HepG2 (cell line): ENCODE data around the gene CSE1L. TPM values are rescaled to one million over a fixed set of nuclear protein-coding genes. Genes with fewer than 3 reads are reported as not detected.

Source experiments
- ATF1 ChIP-seq: IDR thresholded peaks from 2 replicates; pipeline ENCODE4 v1.6.1; 2016; ENCODE audit warnings: mild to moderate bottlenecking, control low read depth
- BCLAF1 ChIP-seq: fragments of 450-650 bp; IDR thresholded peaks from 2 replicates; pipeline ENCODE4 v1.6.1; 2017; ENCODE audit warnings: mild to moderate bottlenecking
- CENPBD1 ChIP-seq: sonication (generic); formaldehyde crosslinking; IDR thresholded peaks from 2 replicates; pipeline ENCODE4 v1.8.0; 2022; ENCODE audit warnings: missing genetic modification reagents, low read depth, mild to moderate bottlenecking, borderline replicate concordance
- CREB1 ChIP-seq, 2 experiments: fragments of 450-650 bp in 1 of 2; IDR thresholded peaks; 2 replicates each; pipeline ENCODE4 v1.6.1; 2016 to 2017; ENCODE audit warnings: control low read depth in 1 of 2, mild to moderate bottlenecking in 1 of 2, missing compliant biosample characterization in 1 of 2, missing genetic modification characterization in 1 of 2
- HNF1B ChIP-seq: sonication (generic); formaldehyde crosslinking; IDR thresholded peaks from 2 replicates; pipeline ENCODE4 v1.5.1; 2020; ENCODE audit warnings: mild to moderate bottlenecking, moderate library complexity, missing genetic modification reagents
- ISX ChIP-seq: sonication (generic); formaldehyde crosslinking; conservative IDR thresholded peaks from 2 replicates; pipeline ENCODE4 v1.5.0; 2020; ENCODE audit warnings: missing genetic modification reagents
- MLX ChIP-seq: IDR thresholded peaks from 2 replicates; pipeline ENCODE4 v1.6.1; 2016
- SP1 ChIP-seq, 2 experiments: fragments of 450-650 bp in 1 of 2; sonication (generic) in 1 of 2; formaldehyde crosslinking in 1 of 2; IDR thresholded peaks; 2 replicates each; pipeline versions ENCODE4 v1.4.0 to v1.6.1; 2016 to 2020; ENCODE audit warnings: missing genetic modification reagents in 1 of 2
- TBL1XR1 ChIP-seq: fragments of 150-350 bp; IDR thresholded peaks from 2 replicates; pipeline ENCODE4 v1.6.1; 2014; ENCODE audit warnings: borderline replicate concordance, low read length; ENCODE audit not compliant: partially characterized antibody
- THAP11 ChIP-seq: IDR thresholded peaks from 2 replicates; pipeline ENCODE4 v1.6.1; 2016; ENCODE audit warnings: missing biosample characterization, missing genetic modification reagents
- TP53 ChIP-seq: sonication (generic); formaldehyde crosslinking; conservative IDR thresholded peaks from 2 replicates; pipeline ENCODE4 v1.4.0; 2020; ENCODE audit warnings: missing genetic modification reagents
- ZBTB34 ChIP-seq: sonication (generic); formaldehyde crosslinking; IDR thresholded peaks from 2 replicates; pipeline ENCODE4 v1.8.0; 2022; ENCODE audit warnings: mild to moderate bottlenecking, missing genetic modification reagents
- ZNF33B ChIP-seq: sonication (generic); formaldehyde crosslinking; IDR thresholded peaks from 2 replicates; pipeline ENCODE4 v1.5.1; 2020; ENCODE audit warnings: mild to moderate bottlenecking, missing genetic modification reagents
- ZNF501 ChIP-seq: sonication (generic); formaldehyde crosslinking; IDR thresholded peaks from 2 replicates; pipeline ENCODE4 v1.5.1; 2020; ENCODE audit warnings: mild to moderate bottlenecking, moderate library complexity, missing genetic modification reagents
- ZNF552 ChIP-seq: sonication (generic); formaldehyde crosslinking; IDR thresholded peaks from 2 replicates; pipeline ENCODE4 v1.9.0; 2022; ENCODE audit warnings: missing genetic modification reagents, mild to moderate bottlenecking, borderline replicate concordance
- ZUFSP ChIP-seq: sonication (generic); formaldehyde crosslinking; IDR thresholded peaks from 2 replicates; pipeline ENCODE4 v1.9.0; 2021; ENCODE audit warnings: missing genetic modification reagents, mild to moderate bottlenecking, borderline replicate concordance
- polyA plus RNA-seq, 8 experiments: library from polyadenylated mRNA; depleted of rRNA in 3 of 8; stranded (reverse) in 7 of 8; unstranded in 1 of 8; fragments of >200 nt; fragmentation: Illumina TruSeq in 4 of 8; extraction: Trizol in 4 of 8; gene quantifications; 2 replicates each; pipeline versions ENCODE4 v1.2.1 to v1.2.3, GENCODE V29; 2011 to 2016; ENCODE audit warnings: low read depth in 4 of 8, missing spikeins in 1 of 8, mixed read lengths in 1 of 8; ENCODE audit not compliant: insufficient read depth in 1 of 8
- total RNA-seq, 5 experiments: library from RNA; depleted of rRNA; stranded (reverse); fragments of >200 nt; fragmentation: Illumina TruSeq; extraction: Trizol; gene quantifications; 2 replicates each; pipeline ENCODE4 v1.2.3, GENCODE V29; 2016; ENCODE audit warnings: low read depth in 1 of 5

Gene CSE1L
- total and polyA plus RNA-seq, 2 of the 13 experiments (the other 11 are each of a cell fraction or from before 2014, with no cell fraction given) = 56.9 to 258 TPM

GRCh38 chr20:49046087-49046900, at the start of gene CSE1L (continued):
- TF ChIP-seq ZUFSP (CRISPR knock-in tag) = no peak
- peak; percentile 51; the same call in 1 of the 2 replicates for TF ChIP-seq TP53
- TF ChIP-seq ZNF501 = peak; percentile 99
- TF ChIP-seq ATF1 (CRISPR knock-in tag) = no peak; the same call in 1 of the 2 replicates
- TF ChIP-seq ZBTB34 (CRISPR knock-in tag) = peak; percentile 12
- no peak for TF ChIP-seq BCLAF1
- TF ChIP-seq CREB1 (IDR thresholded peaks at IDR 0.05) = peak; percentile 77
- TF ChIP-seq CREB1 (CRISPR knock-in tag; IDR thresholded peaks at IDR 0.05) = no peak; the same call in 1 of the 2 replicates
- TF ChIP-seq SP1 (IDR thresholded peaks at IDR 0.05) = no peak
- TF ChIP-seq SP1 (CRISPR knock-in tag; IDR thresholded peaks at IDR 0.05) = peak; percentile 95
- 0 out of 2 replicates have a peak, but pooled peaks have one; percentile 79 for TF ChIP-seq ZNF33B (CRISPR knock-in tag)
- peak; percentile 5 for TF ChIP-seq TBL1XR1
- TF ChIP-seq MLX (CRISPR knock-in tag) = peak; percentile 72; the same call in 1 of the 2 replicates
- TF ChIP-seq ISX (CRISPR knock-in tag) = peak; percentile 96
- TF ChIP-seq CENPBD1 (CRISPR knock-in tag) = no peak; the same call in 1 of the 2 replicates
- peak; percentile 69; the same call in 1 of the 2 replicates for TF ChIP-seq HNF1B (CRISPR knock-in tag)
- peak; percentile 87 for TF ChIP-seq THAP11 (CRISPR knock-in tag)
- TF ChIP-seq ZNF552 (CRISPR knock-in tag) = peak; percentile 83; the same call in 1 of the 2 replicates
